Pons (tissue), 1 donor: Measurements from ENCODE around the gene USP37.
"Not testable (repeated sequence)": the region's sequence is repeated elsewhere in the genome, so short reads cannot be mapped to it uniquely, and the experiment has no call there.

Experiments used
- DNase-seq: peaks from one replicate; pipeline ENCODE4 v3.0.0-alpha.2; 2016; ENCODE audit warnings: low spot score

Gene USP37

DNA sequence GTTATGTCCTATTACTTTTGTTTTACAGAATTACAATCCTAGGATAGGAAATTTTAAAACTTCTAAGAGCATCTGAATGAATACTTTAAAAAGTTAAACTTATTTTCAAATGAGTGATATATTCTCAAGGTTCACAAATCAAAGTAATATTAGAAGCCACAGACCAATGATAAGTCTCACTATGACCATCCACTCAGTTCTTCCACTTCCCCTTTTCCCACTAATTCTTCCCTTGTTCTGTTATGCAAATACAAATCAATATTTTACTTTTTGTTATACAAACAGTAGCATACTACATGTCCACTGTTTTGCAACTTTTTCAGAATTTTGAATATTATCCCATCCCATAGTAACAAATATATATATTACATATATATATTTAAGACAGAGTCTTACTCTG lies 20.2 kb downstream of the USP37 start:
- no peak for DNase-seq

DNA sequence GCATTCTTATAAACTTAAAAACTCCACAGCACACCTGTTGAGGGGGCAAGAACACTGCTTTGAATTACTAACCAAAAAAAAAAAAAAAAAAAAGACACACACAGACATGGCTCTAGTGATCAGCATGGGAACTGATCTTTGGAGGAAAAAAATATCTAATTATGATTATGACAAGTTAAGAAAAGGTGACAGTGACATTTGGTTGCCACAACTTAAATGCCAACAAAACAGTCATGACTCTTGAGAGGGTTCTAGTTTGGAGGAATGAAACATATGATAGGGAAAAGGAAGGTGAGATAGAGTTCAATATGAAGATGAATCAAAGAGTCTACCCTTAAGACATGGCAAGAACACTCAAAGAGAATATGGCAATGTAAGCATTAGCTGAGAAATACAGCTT lies 20.6 kb downstream of the USP37 start:
- DNase-seq = no peak

DNA sequence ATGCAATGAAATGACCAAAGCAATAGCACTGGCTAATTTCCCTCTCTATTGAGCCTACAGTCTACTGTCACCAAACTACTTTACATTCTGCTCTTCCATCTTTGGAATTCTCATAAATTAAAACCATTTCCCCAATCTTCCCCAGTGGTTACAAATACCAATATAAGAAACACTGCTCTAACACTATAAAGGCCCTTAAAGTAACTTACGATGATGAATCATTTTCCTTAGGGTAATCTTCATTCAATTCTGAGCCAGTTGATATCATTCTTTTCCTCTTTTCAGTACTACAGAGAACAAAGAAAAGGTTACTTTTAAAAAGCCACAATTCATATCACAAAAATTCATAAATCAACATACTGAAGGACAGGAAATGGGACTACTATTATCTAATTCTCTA lies 22.1 kb downstream of the USP37 start:
- no peak for DNase-seq

DNA sequence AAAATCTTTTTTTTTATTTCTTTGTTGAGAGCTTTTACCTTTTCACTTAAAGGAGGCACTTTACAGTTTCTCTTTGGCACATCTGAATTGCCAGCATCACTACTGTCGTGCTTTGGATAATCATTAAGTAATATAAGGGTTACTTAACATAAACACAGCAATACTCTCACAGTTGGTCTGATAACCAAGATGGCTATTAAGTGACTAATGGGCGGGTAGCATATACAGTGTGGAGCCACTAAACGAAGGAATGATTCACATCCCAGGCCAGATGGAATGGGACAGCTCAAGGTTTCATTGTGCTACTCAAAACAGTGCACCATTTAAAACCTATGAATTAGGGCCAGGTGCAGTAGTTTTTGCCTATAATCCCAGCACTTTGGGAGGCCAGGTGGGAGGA lies 28.1 kb downstream of the USP37 start:
- DNase-seq = no peak

DNA sequence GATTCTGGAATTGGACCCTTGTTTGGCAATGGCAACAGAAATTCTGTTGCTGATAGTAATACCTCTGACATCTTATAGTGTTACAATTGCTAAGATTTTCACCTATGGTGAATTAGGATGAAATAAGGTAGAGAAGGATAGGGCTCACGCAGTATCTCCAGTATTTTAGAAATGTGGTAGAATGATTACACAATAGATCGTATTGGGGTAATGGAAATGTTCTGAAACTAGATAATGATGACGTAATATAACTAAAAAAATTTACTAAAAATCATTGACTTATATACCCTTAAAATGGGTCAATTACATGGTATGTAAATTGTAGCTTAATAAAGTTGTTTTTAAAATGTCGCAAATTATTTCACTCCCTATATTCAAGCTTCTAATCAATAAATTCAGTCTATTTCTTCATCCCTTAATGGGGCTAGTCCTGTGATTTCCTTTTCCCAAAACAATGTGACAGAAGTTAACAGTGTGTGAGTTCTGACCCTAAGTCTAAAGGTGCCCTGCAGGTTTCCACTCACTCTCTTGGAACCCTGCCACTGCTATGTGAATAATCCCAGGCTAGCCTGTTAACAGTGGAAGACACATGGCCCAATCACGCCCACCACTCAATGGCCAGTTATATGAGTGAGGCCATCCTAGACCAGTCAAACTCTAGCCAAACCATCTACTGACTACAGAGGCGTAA lies 31.2 kb downstream of the USP37 start:
- DNase-seq = no peak

DNA sequence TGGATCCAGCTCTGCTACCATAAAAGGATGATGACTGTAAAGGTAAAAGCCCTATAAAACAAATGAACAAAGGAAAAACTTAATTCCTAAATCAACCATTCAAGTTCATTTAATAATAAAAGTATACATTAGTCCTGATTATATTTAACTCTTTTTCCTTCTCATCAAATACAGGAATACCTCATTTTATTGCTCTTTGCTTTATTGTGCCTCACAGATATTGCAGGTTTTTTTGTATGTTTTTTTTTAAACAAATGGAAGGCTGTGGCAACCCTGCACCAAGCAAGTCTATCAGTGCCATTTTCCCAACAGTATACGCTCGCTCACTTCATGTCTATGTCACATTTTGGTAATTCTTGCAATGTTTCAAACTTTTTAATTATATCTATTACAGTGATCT lies 38.2 kb downstream of the USP37 start:
- no peak for DNase-seq

DNA sequence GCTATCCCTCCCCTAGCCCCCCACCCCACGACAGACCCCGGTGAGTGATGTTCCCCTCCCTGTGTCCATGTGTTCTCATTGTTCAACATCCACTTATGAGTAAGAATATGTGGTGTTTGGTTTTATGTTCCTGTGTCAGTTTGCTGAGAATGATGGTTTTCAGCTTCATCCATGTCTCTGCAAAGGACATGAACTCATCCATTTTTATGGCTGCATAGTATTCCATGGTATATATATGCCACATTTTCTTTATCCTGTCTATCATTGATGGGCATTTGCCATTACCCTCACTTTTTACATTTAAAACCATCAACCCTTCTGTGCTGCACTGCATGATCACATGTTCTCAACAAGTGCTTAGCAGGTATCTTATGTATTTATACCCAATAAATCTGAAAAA lies 39.7 kb downstream of the USP37 start:
- DNase-seq = not testable (repeated sequence)

DNA sequence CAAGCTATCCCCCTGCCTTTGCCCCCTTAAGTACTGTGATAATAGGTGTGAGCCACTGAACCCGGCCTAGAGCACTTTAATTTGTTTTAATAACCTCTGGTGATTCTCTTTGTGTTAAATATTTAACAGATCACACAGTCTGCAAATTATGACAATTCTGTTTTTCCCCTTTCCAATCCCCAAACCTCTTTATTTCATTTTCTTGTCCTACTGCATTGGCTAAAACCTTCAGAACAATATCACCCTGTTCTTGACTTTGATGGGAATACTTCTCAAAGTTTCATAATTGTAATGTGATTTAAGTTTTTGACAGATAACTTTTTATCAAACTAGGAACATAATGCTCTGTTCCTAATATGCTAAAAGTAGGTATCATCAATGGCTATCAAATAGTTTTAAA lies 44.5 kb downstream of the USP37 start:
- no peak for DNase-seq

DNA sequence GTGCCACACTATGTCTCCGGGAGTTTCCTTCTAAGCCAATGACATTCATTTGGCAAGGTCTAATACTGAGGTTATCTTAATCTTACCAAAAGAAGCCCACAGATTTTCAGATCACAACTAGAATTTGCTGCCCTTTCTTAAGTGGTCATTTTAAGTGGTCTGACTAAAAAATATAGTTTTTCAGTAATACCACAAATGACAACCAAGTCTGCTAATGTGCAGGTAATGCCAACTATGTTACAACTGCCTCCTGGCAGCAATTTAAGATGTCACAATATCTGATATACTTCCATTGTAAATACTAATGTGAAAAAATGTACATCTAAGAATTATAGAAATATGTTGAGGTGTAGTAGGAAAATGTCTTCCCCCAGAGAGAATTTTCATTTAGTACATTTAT lies 49.3 kb downstream of the USP37 start:
- no peak for DNase-seq

DNA sequence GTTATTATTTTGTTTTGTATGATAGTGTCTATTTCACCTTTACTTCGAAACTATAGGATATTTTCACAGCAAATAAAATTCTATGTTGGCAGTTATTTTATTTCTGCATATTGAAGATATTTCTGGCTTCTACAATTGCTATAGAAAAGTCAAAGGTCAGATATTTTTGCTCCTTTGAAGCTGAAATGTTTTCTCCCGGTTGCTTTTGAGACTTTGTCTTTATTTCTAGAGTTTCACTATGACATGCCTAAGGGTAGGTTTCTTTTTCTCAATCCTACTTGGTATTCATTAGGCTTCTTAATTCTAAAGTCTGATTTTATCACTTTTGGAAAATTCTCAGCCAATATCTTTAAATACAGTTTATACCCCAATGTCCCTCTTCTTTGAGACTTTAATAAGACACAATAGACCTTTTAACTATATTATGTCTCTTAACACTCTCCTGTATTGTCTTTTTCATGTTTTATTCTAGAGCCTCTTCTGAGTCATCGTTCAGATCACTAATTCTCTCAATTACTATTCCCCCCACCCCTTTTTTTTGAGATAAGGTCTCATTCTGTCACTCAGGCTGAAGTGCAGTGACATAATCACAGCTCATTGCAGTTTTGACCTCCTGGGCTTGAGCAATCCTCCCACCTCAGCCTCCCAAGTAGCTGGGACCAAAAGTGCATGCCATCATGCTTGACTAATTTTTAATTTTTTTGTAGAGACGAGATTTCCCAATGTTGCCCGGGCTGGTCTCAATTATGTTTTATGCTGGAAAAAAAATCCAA lies 50.5 kb downstream of the USP37 start:
- DNase-seq = no peak

DNA sequence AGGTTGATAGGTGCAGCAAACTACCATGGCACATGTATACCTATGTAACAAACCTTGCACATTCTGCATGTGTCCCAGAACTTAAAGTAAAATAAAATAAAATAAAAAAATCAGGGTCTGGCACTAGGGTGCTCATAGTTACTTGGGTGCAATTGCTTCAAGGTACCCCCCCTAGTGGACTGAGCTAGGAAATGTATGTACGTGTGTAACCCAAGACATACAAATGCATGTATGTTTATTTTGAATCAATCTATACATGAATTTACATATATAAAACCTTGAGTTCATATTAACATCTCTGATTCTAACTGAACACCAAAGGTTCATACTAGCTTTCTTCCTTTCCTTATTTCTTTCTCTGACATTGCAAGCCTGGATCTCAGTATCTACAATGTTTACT lies 51.5 kb downstream of the USP37 start:
- no peak for DNase-seq

DNA sequence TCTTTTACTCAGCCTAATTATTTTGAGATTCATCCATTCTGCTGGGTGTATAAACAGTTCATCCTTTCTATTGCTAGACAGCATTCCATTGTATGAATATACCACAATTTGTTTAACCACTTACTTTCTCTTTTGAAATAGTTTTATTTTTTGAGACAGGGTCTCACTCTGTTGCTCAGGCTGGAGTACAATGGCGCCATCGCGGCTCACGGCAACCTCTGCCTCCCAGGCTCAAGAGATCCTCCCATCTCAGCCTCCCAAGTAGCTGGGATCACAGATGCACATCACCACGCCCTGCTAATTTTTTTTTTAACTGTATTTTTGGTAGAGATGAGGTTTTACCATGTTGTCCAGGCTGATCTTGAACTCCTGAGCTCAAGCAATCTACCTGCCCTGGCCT lies 54.5 kb downstream of the USP37 start:
- no peak for DNase-seq

DNA sequence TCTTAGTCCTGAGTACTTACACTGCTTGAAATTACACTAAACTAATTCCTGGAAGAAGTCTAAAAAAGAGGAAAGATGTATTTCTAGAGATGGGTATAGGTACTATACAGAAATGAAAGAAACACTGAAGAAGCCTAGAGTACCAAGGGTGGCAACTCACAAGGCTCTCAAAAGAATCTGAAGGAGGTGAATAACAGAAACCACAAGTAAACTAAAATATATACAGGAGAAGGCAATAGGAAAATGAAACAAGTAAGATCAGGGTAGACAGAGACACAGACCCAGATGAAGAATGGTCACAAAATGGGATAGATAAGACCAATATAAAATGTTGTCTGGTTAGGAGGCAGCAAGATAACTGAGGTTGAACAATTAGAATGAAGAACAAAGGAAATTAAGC lies 59.9 kb downstream of the USP37 start:
- no peak for DNase-seq

DNA sequence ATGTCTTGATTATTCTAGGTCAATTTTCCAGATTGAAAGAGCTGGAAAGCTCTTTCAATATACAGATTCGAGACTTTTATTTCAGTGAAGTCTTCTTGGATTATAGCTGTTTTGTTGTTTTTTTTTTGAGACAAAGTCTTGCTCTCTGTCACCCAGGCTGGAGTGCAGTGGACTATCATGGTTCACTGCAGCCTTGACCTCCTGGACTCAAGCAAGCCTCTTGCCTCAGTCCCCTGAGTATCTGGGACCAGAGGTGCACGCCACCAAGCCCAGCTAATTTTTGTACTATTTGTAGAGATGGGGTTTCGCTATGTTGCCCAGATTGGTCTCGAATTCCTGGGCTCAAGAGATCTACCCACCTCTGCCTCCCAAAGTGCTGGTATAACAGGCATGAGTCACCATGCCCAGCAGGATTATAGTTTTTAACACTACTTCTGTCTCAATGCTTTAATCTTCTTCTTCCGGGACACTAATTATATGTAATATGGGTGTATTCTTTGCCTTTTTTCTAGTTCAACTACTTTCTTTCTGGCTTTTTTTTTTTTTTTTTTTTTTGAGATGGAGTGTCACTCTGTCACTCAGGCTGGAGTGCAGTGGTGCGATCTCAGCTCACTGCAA lies 62.3 kb downstream of the USP37 start:
- DNase-seq = no peak

DNA sequence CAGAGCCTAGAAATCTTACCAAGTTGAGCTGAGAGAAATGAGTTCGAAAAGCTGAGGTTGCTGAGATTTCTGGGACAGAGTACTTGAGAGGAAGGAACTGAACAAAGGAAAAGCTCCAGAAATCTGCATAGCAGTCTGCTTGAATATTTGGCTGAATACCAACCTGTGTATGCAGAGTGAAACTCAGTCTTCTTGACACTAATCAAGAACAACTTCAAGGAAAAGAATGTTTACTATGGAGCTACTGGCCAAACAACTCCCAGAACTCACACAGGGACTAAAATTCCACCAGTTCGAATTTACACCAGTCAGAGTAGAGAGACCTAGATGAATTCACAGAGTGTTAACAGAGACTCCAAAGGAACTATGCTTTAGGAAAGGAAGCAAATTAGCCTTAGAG lies 66.5 kb downstream of the USP37 start:
- DNase-seq = peak; percentile 34

DNA sequence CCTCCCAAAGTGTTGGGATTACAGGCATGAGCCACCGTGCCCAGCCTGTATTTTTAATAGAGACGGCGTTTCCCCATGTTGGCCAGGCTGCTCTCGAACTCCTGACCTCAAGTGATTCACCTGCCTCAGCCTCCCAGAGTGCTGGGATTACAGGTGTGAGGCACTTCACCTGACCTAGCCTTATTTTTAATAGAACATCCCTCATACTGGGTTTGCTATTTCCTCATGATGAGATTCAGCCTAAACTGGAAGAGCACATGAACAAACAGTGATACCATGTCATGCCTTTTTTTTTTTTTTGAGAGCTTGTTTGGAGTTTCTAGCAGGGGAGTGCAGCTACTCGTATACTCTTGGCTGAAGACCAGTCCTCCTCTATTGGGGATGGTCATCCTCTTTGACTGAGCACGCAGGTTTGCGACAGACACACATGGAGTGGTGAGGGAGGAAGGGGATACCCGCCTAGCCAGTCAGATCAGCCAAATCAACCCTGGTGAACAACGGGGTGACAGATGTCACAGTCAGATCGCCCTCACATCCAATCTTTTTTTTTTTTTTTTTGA lies 67.6 kb downstream of the USP37 start:
- no peak for DNase-seq

DNA sequence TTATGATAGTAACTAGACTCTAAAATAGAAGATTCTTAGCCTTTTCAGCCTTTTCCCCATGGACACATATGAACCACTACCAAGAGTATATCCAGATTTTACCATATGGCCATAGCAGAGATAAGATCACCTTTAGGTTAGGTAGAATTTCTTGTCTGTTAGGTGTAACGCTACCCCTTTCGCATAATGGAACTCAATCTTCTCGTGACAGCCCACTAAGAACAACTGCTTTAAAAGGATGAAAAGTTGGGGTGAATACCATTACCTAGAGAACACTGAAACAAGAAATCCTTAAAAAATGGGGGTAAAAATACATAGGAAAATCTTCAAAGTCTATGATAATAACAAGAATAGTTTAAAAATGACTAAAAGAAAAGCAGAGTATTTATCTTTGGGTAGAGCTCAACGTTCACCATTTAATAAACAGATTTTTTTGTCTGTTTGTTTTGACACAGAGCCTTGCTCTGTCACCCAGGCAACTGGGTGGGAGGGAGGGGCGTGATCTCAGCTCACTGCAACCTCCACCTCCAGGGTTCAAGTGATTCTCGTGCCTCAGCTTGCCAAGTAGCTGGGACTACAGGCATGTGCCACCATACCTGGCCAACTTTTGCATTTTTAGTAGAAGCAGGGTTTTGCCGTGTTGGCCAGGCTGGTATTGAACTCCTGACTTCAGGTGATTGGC lies 82.0 kb downstream of the USP37 start:
- DNase-seq = no peak

DNA sequence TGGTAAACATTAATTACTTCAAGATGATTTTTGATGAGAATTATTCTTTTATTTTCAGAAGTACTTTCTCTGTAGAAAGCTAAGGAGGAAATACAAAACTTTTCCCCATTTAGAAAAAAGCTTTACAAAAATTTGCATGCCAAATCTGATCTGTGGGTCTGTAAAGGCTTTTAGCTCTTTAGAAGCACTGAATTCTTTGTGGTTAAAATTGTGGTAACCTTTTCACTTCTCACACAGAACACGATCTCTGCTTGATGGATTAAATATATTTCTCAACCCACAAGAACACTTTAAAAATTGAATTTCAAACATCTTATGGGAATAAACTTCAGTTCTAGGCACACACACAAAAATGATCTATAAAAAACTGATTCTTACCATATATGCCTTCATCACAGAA lies 85.5 kb downstream of the USP37 start:
- DNase-seq = no peak

DNA sequence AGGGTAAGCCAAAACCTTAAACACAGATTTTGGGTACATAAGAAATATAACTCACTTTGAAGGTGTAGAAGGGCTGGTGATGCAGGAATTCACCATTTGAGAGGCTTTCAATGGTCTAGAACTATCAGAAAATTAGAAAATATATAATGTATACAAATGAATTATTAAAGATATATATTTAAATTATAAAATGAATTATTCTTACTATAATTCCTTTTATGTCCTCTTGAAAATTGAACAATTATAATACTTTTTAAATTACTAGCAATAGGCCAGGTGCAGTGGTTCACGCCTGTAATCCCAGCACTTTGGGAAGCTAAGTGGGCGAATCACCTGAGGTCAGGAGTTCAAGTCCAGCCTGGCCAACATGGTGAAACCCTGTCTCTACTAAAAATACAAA lies 88.6 kb downstream of the USP37 start:
- DNase-seq = no peak

DNA sequence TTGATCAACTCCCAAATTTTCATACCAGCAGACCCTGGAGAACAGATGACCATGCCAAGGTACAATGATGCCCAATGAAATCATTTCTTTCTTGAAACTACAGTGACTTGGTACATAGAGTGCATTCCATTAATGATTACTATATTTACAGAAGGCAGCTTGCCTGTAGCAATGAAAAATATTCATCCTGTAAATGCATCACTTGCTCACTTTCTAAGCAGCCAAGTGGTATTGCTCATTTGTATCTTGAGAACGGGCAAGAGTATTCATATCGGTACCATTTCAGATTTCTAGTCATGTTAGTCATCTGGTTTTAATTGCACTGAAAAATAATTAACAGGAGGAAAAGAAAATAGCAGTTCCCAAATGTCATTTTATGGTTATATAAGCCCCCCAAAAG lies 89.6 kb downstream of the USP37 start:
- DNase-seq = no peak

DNA sequence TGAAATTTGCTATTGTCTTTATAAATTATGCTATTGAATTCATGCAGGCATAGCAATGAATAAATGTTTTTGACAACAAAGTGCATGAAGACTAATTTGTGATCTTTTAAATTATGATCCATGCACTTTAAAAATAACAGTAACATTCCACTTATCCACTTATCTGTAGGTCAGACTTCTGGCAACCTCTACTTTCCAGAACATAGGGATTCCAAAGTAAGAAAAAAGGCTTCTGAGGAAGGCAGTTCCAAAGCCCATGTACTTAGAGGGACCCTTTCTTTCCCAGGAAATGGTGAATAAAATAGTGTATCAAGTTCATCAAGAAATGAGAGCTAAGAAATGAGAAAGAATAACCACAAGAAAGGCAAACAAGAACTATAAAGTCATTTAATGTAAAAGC lies 90.9 kb downstream of the USP37 start:
- no peak for DNase-seq

DNA sequence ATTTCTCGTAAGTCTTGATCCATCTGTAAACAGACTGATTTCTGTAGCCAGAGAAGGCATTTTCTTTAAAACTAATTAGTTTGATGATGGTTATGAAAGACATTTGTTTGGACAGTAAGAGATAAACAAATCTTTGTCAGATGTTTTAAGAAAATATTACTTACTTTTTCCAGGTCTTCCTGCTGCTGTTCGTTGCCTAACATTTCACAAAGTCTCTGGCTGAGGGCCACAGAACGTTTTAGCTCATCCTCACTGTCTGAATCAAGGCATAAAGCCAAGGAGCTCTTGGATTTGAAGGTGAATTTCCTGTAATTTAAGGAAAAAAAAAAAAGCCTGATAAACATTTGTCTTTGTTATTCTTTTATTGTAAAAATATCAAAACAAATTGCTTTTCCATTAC lies 91.5 kb downstream of the USP37 start:
- DNase-seq = no peak

DNA sequence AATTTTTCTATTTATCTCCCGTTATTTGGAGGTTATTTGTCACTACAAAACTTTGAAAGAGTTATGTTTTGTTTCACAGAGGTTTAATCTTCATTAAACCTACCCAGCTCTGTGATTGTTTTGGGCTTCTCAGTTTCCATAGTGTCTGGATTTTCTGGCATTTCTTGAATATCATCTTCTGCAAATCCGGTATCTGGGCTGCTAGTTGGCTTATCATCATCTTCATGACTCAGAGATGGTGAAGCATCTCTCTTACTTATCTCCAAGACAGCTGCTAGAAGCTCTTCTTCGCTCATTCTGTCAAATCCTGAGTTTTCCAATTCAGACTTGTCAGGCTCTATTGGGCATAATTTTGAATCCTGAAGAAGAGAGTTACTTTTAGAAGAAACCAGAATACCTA lies 93.6 kb downstream of the USP37 start:
- DNase-seq = no peak
